DOHH2 (cell line): Measurements from ENCODE around the gene LIMK1.
"Not testable (repeated sequence)": the region's sequence is repeated elsewhere in the genome, so short reads cannot be mapped to it uniquely, and the experiment has no call there.

Source experiments
- H3F3A ChIP-seq: fragments of 200-600 bp; sonication (generic), shearing (Covaris generic); 2 replicates; pipeline ENCODE4 v1.6.0; 2016; ENCODE audit warnings: antibody characterized with exemption, mild to moderate bottlenecking; ENCODE audit not compliant: control insufficient read depth, insufficient read depth
- H3K27ac ChIP-seq: fragments of 200-600 bp; sonication (generic); 2 replicates; pipeline ENCODE4 v1.5.1; 2014; ENCODE audit warnings: low read depth, mild to moderate bottlenecking, low read length, moderate library complexity
- H3K27me3 ChIP-seq: fragments of 200-600 bp; sonication (generic); 2 replicates; pipeline ENCODE4 v1.6.1; 2014; ENCODE audit warnings: mild to moderate bottlenecking, low read length, mixed read lengths; ENCODE audit not compliant: control insufficient read depth
- H3K36me3 ChIP-seq: fragments of 200-600 bp; sonication (generic); 2 replicates; pipeline ENCODE4 v1.6.1; 2014; ENCODE audit warnings: mild to moderate bottlenecking, low read length, moderate library complexity, mixed read lengths; ENCODE audit not compliant: control insufficient read depth
- H3K4me1 ChIP-seq: fragments of 200-600 bp; sonication (generic); 2 replicates; pipeline ENCODE4 v1.6.1; 2014; ENCODE audit warnings: mild to moderate bottlenecking, low read length, mixed read lengths; ENCODE audit not compliant: control insufficient read depth
- H3K4me2 ChIP-seq: fragments of 200-600 bp; sonication (generic); 2 replicates; pipeline ENCODE4 v1.6.0; 2014; ENCODE audit warnings: mild to moderate bottlenecking, low read length, moderate library complexity
- H3K4me3 ChIP-seq: fragments of 200-600 bp; sonication (generic); 2 replicates; pipeline ENCODE4 v1.5.1; 2014; ENCODE audit warnings: mild to moderate bottlenecking, low read length, mixed read lengths
- H3K79me2 ChIP-seq: fragments of 200-600 bp; sonication (generic); 2 replicates; pipeline ENCODE4 v1.6.1; 2014; ENCODE audit warnings: mild to moderate bottlenecking, low read length, mixed read lengths; ENCODE audit not compliant: control insufficient read depth
- H3K9me2 ChIP-seq: fragments of 200-600 bp; sonication (generic); replicated peaks from 2 replicates; pipeline ENCODE4 v1.6.1; 2014; ENCODE audit warnings: mild to moderate bottlenecking, low read length, mixed read lengths; ENCODE audit not compliant: control insufficient read depth
- H3K9me3 ChIP-seq: fragments of 200-600 bp; sonication (generic); 2 replicates; pipeline ENCODE4 v1.6.1; 2014; ENCODE audit warnings: antibody characterized with exemption, low read length, mixed read lengths; ENCODE audit not compliant: control insufficient read depth, insufficient read depth
- H4K20me1 ChIP-seq: fragments of 200-600 bp; sonication (generic); 2 replicates; pipeline ENCODE4 v1.6.0; 2014; ENCODE audit warnings: low read depth, mild to moderate bottlenecking, antibody characterized with exemption, low read length, moderate library complexity; ENCODE audit not compliant: control insufficient read depth, insufficient read depth
- EZH2phosphoT487 ChIP-seq: fragments of 200-600 bp; sonication (generic); IDR thresholded peaks from 2 replicates; pipeline ENCODE4 v1.6.1; 2017; ENCODE audit warnings: borderline replicate concordance, mild to moderate bottlenecking, antibody characterized with exemption, low read length, moderate library complexity, mixed read lengths
- TF ChIP-seq, protein P1 (sequence below): fragments of 200-600 bp; sonication (generic); IDR thresholded peaks from one replicate; pipeline ENCODE4 v1.5.1; 2014; ENCODE audit warnings: antibody characterized with exemption, mild to moderate bottlenecking, low read depth, low read length; ENCODE audit not compliant: poor library complexity, severe bottlenecking

Gene LIMK1

GRCh38 chr7:74121401-74122249, 38.0 kb downstream of the LIMK1 start:
- TF ChIP-seq EZH2phosphoT487, result no peak
- TF ChIP-seq, protein P1, sequence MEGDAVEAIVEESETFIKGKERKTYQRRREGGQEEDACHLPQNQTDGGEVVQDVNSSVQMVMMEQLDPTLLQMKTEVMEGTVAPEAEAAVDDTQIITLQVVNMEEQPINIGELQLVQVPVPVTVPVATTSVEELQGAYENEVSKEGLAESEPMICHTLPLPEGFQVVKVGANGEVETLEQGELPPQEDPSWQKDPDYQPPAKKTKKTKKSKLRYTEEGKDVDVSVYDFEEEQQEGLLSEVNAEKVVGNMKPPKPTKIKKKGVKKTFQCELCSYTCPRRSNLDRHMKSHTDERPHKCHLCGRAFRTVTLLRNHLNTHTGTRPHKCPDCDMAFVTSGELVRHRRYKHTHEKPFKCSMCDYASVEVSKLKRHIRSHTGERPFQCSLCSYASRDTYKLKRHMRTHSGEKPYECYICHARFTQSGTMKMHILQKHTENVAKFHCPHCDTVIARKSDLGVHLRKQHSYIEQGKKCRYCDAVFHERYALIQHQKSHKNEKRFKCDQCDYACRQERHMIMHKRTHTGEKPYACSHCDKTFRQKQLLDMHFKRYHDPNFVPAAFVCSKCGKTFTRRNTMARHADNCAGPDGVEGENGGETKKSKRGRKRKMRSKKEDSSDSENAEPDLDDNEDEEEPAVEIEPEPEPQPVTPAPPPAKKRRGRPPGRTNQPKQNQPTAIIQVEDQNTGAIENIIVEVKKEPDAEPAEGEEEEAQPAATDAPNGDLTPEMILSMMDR, result no peak
- Histone ChIP-seq H3K4me2 (no peak overlapping the region), H3K36me3 (peaks cover 22% of the 10 kb centered on the region)

GRCh38 chr7:74123892-74124291, 40.3 kb downstream of the LIMK1 start:
- not testable (repeated sequence) for H3K27ac ChIP-seq, H3K9me2 ChIP-seq, H3K79me2 ChIP-seq, H3K4me3 ChIP-seq, H3K9me3 ChIP-seq, H3K4me2 ChIP-seq, H3F3A ChIP-seq, H3K27me3 ChIP-seq, H4K20me1 ChIP-seq
- Histone ChIP-seq H3K36me3 (peaks cover 19% of the 10 kb centered on the region), H3K4me1 (peaks cover 18% of the 10 kb centered on the region)

More at GRCh38 chr7:74121401-74122249, 38.0 kb downstream of the LIMK1 start:
- Histone ChIP-seq H3K9me3 (no peaks in the 10 kb centered on the region), H3K27ac (no peak overlapping the region), H3K4me1 (peaks cover 8% of the 10 kb centered on the region), H3K79me2 (no peaks in the 10 kb centered on the region), H3F3A (no peaks in the 10 kb centered on the region), H3K27me3 (no peaks in the 10 kb centered on the region), H4K20me1 (no peaks in the 10 kb centered on the region), H3K4me3 (no peak overlapping the region), H3K9me2 (no peaks in the 10 kb centered on the region)

DNA sequence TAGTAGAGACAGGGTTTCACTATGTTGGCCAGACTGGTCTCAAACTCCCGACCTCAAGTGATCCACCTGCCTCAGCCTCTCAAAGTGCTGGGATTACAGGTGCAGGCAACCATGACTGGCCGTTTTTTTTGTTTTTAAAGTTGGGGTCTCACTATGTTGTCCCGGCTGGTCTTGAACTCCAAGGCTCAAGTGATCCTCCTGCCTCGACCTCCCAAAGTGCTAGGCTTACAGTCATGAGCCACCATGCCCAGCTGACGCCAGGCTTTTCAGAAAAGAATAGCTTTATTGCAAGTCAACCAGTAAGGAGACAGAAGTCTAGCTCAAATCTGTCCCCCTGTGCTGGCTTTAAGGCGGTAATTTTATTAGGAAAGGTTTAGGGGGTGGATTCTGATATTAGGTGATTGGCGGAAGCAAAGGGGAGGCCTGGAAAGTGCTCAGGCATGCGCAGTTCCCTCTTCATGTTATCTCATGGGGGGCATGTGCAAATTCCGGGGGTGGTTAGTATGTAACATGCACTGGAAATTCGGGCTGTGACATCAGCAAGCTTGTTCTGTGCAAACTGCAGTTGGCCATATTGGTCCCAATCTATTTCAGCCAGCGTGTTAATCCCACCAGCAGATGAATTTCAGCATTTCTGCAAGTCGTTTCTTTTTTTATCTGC, 42.7 kb downstream of the LIMK1 start:
- Histone ChIP-seq H3K27ac (no peak overlapping the region), H3K36me3 (peaks cover 3% of the 10 kb centered on the region), H3F3A (peaks cover 6% of the 10 kb centered on the region; the same call in 1 of the 2 replicates), H3K79me2 (no peaks in the 10 kb centered on the region), H3K9me2 (no peaks in the 10 kb centered on the region), H3K9me3 (no peaks in the 10 kb centered on the region), H3K4me1 (peaks cover 31% of the 10 kb centered on the region), H3K4me2 (no peak overlapping the region), H4K20me1 (no peaks in the 10 kb centered on the region), H3K27me3 (no peaks in the 10 kb centered on the region), H3K4me3 (no peak overlapping the region)
- no peak for TF ChIP-seq EZH2phosphoT487
- TF ChIP-seq, protein P1, result no peak

DNA sequence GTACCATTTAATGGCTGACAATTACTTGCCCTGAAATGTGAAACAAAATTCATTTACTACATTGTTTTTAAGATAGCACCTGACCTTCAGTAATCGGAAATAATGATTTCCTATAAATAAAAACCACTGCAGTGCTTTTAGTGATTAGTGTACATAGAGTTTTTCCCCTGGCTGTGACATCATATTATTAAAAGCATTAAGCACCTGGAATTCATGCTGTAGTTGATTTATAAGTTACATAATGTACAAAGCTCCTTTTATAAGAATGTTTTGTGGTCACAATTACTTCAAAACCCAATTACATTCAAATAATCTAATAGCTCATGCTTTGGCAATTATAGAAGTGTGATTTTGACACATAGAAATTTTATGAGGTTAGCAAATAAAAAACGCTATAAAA, 46.3 kb downstream of the LIMK1 start:
- Histone ChIP-seq H3K4me3 (0 out of 2 replicates have a peak overlapping the region, but pooled peaks have one; percentile 9), H3K9me2 (no peaks in the 10 kb centered on the region), H3K27me3 (no peaks in the 10 kb centered on the region), H3K79me2 (no peaks in the 10 kb centered on the region), H3K4me2 (peak overlapping the region; percentile 17), H3K4me1 (peaks cover 51% of the 10 kb centered on the region), H3K9me3 (no peaks in the 10 kb centered on the region), H3F3A (peaks cover 7% of the 10 kb centered on the region; the same call in 1 of the 2 replicates), H3K36me3 (no peaks in the 10 kb centered on the region), H4K20me1 (no peaks in the 10 kb centered on the region), H3K27ac (peak overlapping the region; percentile 8; the same call in 1 of the 2 replicates)
- TF ChIP-seq, protein P1, result no peak
- no peak for TF ChIP-seq EZH2phosphoT487
